Fibroblast of lung (primary cell): ENCODE data around the gene HOXD11. TPM values are rescaled to one million over a fixed set of nuclear protein-coding genes. Genes with fewer than 3 reads are reported as not detected.
A peak's percentile ranks its signal among the peaks of the same experiment; 100 is the strongest.

Source experiments
- DNase-seq, 2 donors: peaks; one replicate each; pipeline versions ENCODE4 v3.0.0 to v3.0.0-alpha.2; 2010; ENCODE audit warnings: low read depth in 2 of 2
- H2AFZ ChIP-seq: 2 replicates; pipeline ENCODE4 v1.5.1; 2012; ENCODE audit warnings: low read length, control low read depth, inconsistent platforms
- H3K27ac ChIP-seq: 2 replicates; pipeline ENCODE4 v1.5.1; 2011; ENCODE audit warnings: low read length, control low read depth; ENCODE audit not compliant: insufficient read depth
- H3K27me3 ChIP-seq: 2 replicates; pipeline ENCODE4 v1.5.1; 2011; ENCODE audit warnings: mild to moderate bottlenecking, low read length; ENCODE audit not compliant: control insufficient read depth, insufficient read depth
- H3K36me3 ChIP-seq: 2 replicates; pipeline ENCODE4 v1.5.1; 2011; ENCODE audit warnings: low read length; ENCODE audit not compliant: control insufficient read depth, insufficient read depth
- H3K4me1 ChIP-seq: 2 replicates; pipeline ENCODE4 v1.5.1; 2011; ENCODE audit warnings: low read length; ENCODE audit not compliant: control insufficient read depth, insufficient read depth; ENCODE audit errors: extremely low read depth
- H3K4me2 ChIP-seq: 2 replicates; pipeline ENCODE4 v1.5.1; 2011; ENCODE audit warnings: low read length, control low read depth; ENCODE audit not compliant: insufficient read depth; ENCODE audit errors: extremely low read depth
- H3K4me3 ChIP-seq, 4 experiments: fragments of 200-600 bp in 1 of 4; sonication (generic) in 1 of 4; replicated peaks in 1 of 4; 2 replicates each; pipeline ENCODE4 v1.5.1; 2011 to 2016; ENCODE audit warnings: low read length in 4 of 4, low read depth in 3 of 4, mild to moderate bottlenecking in 3 of 4, control low read depth in 2 of 4, inconsistent platforms in 1 of 4, mixed read lengths in 1 of 4; ENCODE audit not compliant: insufficient read depth in 1 of 4; ENCODE audit errors: control extremely low read depth in 1 of 4
- H3K79me2 ChIP-seq: 2 replicates; pipeline ENCODE4 v1.5.1; 2012; ENCODE audit warnings: mild to moderate bottlenecking, low read length, inconsistent platforms; ENCODE audit not compliant: control insufficient read depth, insufficient read depth
- H3K9ac ChIP-seq: 2 replicates; pipeline ENCODE4 v1.5.1; 2011; ENCODE audit warnings: mild to moderate bottlenecking, low read length, control low read depth; ENCODE audit not compliant: insufficient read depth
- H3K9me3 ChIP-seq: 2 replicates; pipeline ENCODE4 v1.5.1; 2012; ENCODE audit warnings: low read depth, low read length; ENCODE audit not compliant: control insufficient read depth, insufficient read depth
- H4K20me1 ChIP-seq: 2 replicates; pipeline ENCODE4 v1.5.1; 2011; ENCODE audit warnings: low read length; ENCODE audit not compliant: control insufficient read depth, insufficient read depth; ENCODE audit errors: extremely low read depth
- EZH2 ChIP-seq: IDR thresholded peaks from 2 replicates; pipeline ENCODE4 v1.5.1; 2012; ENCODE audit warnings: low read length, control low read depth, mild to moderate bottlenecking; ENCODE audit errors: missing control alignments
- polyA plus RNA-seq, 2 donors: library from polyadenylated mRNA; depleted of rRNA in 1 of 2; stranded (reverse) in 1 of 2; unstranded in 1 of 2; fragments of >200 nt; gene quantifications; 2 replicates each; pipeline ENCODE4 v1.2.1, GENCODE V29; 2011 to 2012; ENCODE audit warnings: missing spikeins in 1 of 2
- total RNA-seq: library from RNA; depleted of rRNA; stranded (reverse); fragments of >200 nt; gene quantifications from 2 replicates; pipeline ENCODE4 v1.2.1, GENCODE V29; 2014
- TF ChIP-seq, protein P1 (sequence below), 2 donors: IDR thresholded peaks in 1 of 2; conservative IDR thresholded peaks in 1 of 2; 1 replicate in 1 of 2; 2 replicates in 1 of 2; pipeline ENCODE4 v1.5.1; 2011 to 2012; ENCODE audit warnings: low read length in 2 of 2, control low read depth in 1 of 2, inconsistent platforms in 1 of 2, low read depth in 1 of 2, mild to moderate bottlenecking in 1 of 2

The HOXD11 gene
- total and polyA plus RNA-seq, 2 donors (not counting 1 experiment from before 2014, with no cell fraction given) = not detected

GRCh38 chr2:176152350-176153181 is 45.5 kb downstream of the HOXD11 start:
- Histone ChIP-seq H3K4me1 (no peaks in the 10 kb centered on the region), H3K79me2 (no peaks in the 10 kb centered on the region), H3K4me2 (no peak overlapping the region), H3K36me3 (no peaks in the 10 kb centered on the region), H3K9me3 (no peaks in the 10 kb centered on the region), H3K27me3 (peaks cover 75% of the 10 kb centered on the region), H3K4me3 (no peak overlapping the region), H3K27ac (no peak overlapping the region), H4K20me1 (no peaks in the 10 kb centered on the region), H3K9ac (no peak overlapping the region), H2AFZ (no peak overlapping the region)
- peak in 1 of 2 donors; percentile 65 for DNase-seq
- TF ChIP-seq EZH2 = peak; percentile 57
- TF ChIP-seq, protein P1, sequence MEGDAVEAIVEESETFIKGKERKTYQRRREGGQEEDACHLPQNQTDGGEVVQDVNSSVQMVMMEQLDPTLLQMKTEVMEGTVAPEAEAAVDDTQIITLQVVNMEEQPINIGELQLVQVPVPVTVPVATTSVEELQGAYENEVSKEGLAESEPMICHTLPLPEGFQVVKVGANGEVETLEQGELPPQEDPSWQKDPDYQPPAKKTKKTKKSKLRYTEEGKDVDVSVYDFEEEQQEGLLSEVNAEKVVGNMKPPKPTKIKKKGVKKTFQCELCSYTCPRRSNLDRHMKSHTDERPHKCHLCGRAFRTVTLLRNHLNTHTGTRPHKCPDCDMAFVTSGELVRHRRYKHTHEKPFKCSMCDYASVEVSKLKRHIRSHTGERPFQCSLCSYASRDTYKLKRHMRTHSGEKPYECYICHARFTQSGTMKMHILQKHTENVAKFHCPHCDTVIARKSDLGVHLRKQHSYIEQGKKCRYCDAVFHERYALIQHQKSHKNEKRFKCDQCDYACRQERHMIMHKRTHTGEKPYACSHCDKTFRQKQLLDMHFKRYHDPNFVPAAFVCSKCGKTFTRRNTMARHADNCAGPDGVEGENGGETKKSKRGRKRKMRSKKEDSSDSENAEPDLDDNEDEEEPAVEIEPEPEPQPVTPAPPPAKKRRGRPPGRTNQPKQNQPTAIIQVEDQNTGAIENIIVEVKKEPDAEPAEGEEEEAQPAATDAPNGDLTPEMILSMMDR (conservative IDR thresholded peaks at IDR 0.05 in 1 of 2, IDR thresholded peaks at IDR 0.05 in 1 of 2; ENCODE audit: low read depth in 1 of 2, low read length in 2 of 2) = no peak

DNA sequence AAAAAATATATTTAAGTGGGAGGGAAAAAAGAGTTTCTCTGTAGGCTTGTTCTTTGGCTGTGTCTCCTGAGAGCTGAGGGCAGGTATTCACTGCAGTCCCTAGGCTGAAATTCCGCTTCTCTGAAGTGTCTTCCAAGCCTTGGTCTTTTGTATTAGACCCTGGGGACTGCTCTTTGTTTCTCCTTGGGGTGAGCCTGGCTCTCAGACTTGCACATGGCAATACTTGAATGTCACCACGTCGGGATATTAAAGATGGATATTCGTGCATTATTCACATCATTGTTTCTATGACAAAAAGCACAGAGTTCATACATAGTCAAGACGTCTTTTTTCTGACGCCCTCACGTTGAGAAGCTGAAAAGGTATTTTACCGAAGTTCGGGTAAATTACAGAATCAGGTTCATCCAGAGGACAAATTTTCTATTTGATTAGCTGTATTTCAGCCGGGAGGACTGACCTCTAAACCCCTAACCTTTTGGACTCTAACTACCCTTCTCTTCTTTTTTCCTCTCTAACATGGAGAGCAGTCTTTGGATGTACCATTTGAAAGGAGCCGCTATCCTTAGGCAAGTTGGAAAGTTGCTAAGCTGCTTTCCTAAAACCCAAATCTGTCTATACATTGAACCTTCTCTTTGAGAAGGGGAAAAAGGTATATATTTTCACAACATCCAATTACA is 47.6 kb downstream of the HOXD11 start:
- Histone ChIP-seq H4K20me1 (no peaks in the 10 kb centered on the region), H3K36me3 (no peaks in the 10 kb centered on the region), H3K9ac (no peak overlapping the region), H3K27me3 (peaks cover 73% of the 10 kb centered on the region), H2AFZ (no peak overlapping the region), H3K9me3 (no peaks in the 10 kb centered on the region), H3K4me1 (no peaks in the 10 kb centered on the region), H3K4me3 (no peak overlapping the region), H3K27ac (no peak overlapping the region), H3K4me2 (no peak overlapping the region), H3K79me2 (no peaks in the 10 kb centered on the region)
- peak; percentile 47 for TF ChIP-seq EZH2
- TF ChIP-seq, protein P1 (conservative IDR thresholded peaks at IDR 0.05 in 1 of 2, IDR thresholded peaks at IDR 0.05 in 1 of 2; ENCODE audit: low read depth in 1 of 2, low read length in 2 of 2) = no peak
- no peak for DNase-seq

DNA sequence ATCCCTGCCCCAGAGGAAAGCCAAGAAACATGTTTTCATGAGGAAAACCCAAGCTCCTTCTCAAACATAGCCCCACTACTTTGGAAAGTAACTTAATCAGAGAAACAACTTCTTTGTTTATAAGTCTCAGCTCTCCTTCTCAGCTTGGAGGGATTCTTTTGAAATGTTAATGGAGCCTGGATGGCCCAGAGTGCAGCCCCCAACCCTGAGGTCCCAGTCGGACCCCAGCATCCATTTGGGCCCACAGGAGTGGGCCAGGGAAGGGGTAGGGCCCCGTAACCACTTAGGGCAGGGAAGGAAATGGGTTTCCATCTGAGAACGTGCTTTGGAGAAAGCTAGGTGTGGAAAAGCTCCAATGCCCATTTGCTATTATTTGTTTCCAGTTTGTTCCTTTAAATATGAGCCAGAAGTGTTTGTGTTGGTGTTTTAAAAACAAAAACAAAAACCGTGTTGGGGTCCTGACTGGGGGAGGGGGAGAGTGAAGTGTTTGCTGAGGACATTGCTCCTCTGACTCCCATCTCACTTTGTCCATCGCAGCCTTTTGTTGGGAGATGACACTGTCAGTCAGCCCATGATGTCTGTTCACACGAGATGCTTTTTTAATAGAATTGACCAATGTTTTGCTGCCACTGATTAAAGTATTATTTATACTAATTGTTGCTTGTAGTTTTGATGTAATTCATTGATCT is 48.4 kb downstream of the HOXD11 start:
- Histone ChIP-seq H3K36me3 (no peaks in the 10 kb centered on the region), H3K79me2 (no peaks in the 10 kb centered on the region), H3K4me1 (no peaks in the 10 kb centered on the region), H2AFZ (no peak overlapping the region), H3K4me3 (no peak overlapping the region), H3K27ac (no peak overlapping the region), H3K9me3 (no peaks in the 10 kb centered on the region), H3K4me2 (no peak overlapping the region), H3K27me3 (peaks cover 73% of the 10 kb centered on the region), H3K9ac (no peak overlapping the region), H4K20me1 (no peaks in the 10 kb centered on the region)
- TF ChIP-seq, protein P1 (conservative IDR thresholded peaks at IDR 0.05 in 1 of 2, IDR thresholded peaks at IDR 0.05 in 1 of 2; ENCODE audit: low read depth in 1 of 2, low read length in 2 of 2) = no peak
- no peak for TF ChIP-seq EZH2
- DNase-seq = no peak
